CD4-positive, alpha-beta memory T cell (primary cell): ENCODE results near the gene PLPPR2. TPM values are rescaled to one million over a fixed set of nuclear protein-coding genes. Genes with fewer than 3 reads are reported as not detected.
"Not testable (repeated sequence)": the region's sequence is repeated elsewhere in the genome, so short reads cannot be mapped to it uniquely, and the experiment has no call there.

Experiments
- CTCF ChIA-PET: fragments of 350-600 bp; sonication (Branson Sonifier 250); formaldehyde crosslinking; loops from one replicate; lab custom pipeline; 2021; ENCODE audit warnings: inconsistent platforms; ENCODE audit not compliant: partially characterized antibody; lab: Charles Lee
- POLR2A ChIA-PET: fragments of 350-600 bp; sonication (Branson Sonifier 250); formaldehyde crosslinking; loops from one replicate; lab custom pipeline; 2021; ENCODE audit not compliant: partially characterized antibody; lab: Charles Lee
- DNase-seq, 5 donors: peaks; one replicate each; pipeline versions ENCODE4 v3.0.0 to v3.0.0-alpha.2; 2020 to 2022; ENCODE audit warnings: mixed read lengths in 1 of 5
- H3K27ac ChIP-seq: one replicate; pipeline ENCODE4 v1.7.0; 2013; ENCODE audit warnings: low read depth, low read length
- H3K27me3 ChIP-seq: 2 replicates; pipeline ENCODE4 v1.7.0; 2013; ENCODE audit warnings: mild to moderate bottlenecking, low read length, moderate library complexity; ENCODE audit not compliant: insufficient read depth
- H3K36me3 ChIP-seq: 2 replicates; pipeline ENCODE4 v1.7.0; 2013; ENCODE audit warnings: mild to moderate bottlenecking, low read length, moderate library complexity; ENCODE audit not compliant: insufficient read depth
- H3K4me1 ChIP-seq: 2 replicates; pipeline ENCODE4 v1.7.0; 2013; ENCODE audit warnings: mild to moderate bottlenecking, low read length, moderate library complexity; ENCODE audit not compliant: insufficient read depth
- H3K4me3 ChIP-seq, 2 donors: one replicate each; pipeline ENCODE4 v1.7.0; 2013; ENCODE audit warnings: low read length in 2 of 2, mild to moderate bottlenecking in 1 of 2
- H3K9me3 ChIP-seq, 2 donors: one replicate each; pipeline ENCODE4 v1.7.0; 2013; ENCODE audit warnings: low read length in 2 of 2, control low read depth in 1 of 2; ENCODE audit not compliant: control insufficient read depth in 1 of 2
- H3K27ac Mint-ChIP-seq, 7 donors: one replicate each; pipeline ENCODE4 v1.8.0; 2020 to 2021; ENCODE audit warnings: mixed read lengths in 7 of 7, mild to moderate bottlenecking in 6 of 7, inconsistent platforms in 3 of 7, moderate library complexity in 3 of 7
- H3K27me3 Mint-ChIP-seq, 2 donors: one replicate each; pipeline ENCODE4 v1.8.0; 2020 to 2021; ENCODE audit warnings: mixed read lengths in 2 of 2
- H3K36me3 Mint-ChIP-seq, 2 donors: one replicate each; pipeline ENCODE4 v1.8.0; 2020 to 2021; ENCODE audit warnings: mixed read lengths in 2 of 2, inconsistent platforms in 1 of 2, mild to moderate bottlenecking in 1 of 2
- H3K4me1 Mint-ChIP-seq, 4 donors: one replicate each; pipeline ENCODE4 v1.8.0; 2020 to 2021; ENCODE audit warnings: mixed read lengths in 4 of 4, mild to moderate bottlenecking in 1 of 4
- H3K4me3 Mint-ChIP-seq, 8 donors: one replicate each; pipeline ENCODE4 v1.8.0; 2020 to 2021; ENCODE audit warnings: mixed read lengths in 8 of 8, mild to moderate bottlenecking in 7 of 8, moderate library complexity in 6 of 8, inconsistent platforms in 3 of 8
- H3K9me3 Mint-ChIP-seq, 8 donors: one replicate each; pipeline ENCODE4 v1.8.0; 2020 to 2021; ENCODE audit warnings: mixed read lengths in 8 of 8, mild to moderate bottlenecking in 5 of 8, inconsistent platforms in 3 of 8, moderate library complexity in 1 of 8
- intact Hi-C: fragments of 100-400 bp; cut with micrococcal nuclease; formaldehyde crosslinking; loops from one replicate; pipeline ENCODE4 v1.15.1; 2023
- polyA plus RNA-seq, 2 donors: library from polyadenylated mRNA; unstranded; fragments of 300-500 nt; fragmentation: Illumina TruSeq; gene quantifications; one replicate each; pipeline ENCODE4 v1.2.3, GENCODE V29; 2021
- total RNA-seq, 2 experiments: library from RNA; stranded (reverse); gene quantifications; one replicate each; pipeline ENCODE4 v1.2.3, GENCODE V29; 2021

PLPPR2 gene
- total and polyA plus RNA-seq, 4 experiments from 2014 or later: 0.16 to 12.2 (median 6.0) TPM

DNA sequence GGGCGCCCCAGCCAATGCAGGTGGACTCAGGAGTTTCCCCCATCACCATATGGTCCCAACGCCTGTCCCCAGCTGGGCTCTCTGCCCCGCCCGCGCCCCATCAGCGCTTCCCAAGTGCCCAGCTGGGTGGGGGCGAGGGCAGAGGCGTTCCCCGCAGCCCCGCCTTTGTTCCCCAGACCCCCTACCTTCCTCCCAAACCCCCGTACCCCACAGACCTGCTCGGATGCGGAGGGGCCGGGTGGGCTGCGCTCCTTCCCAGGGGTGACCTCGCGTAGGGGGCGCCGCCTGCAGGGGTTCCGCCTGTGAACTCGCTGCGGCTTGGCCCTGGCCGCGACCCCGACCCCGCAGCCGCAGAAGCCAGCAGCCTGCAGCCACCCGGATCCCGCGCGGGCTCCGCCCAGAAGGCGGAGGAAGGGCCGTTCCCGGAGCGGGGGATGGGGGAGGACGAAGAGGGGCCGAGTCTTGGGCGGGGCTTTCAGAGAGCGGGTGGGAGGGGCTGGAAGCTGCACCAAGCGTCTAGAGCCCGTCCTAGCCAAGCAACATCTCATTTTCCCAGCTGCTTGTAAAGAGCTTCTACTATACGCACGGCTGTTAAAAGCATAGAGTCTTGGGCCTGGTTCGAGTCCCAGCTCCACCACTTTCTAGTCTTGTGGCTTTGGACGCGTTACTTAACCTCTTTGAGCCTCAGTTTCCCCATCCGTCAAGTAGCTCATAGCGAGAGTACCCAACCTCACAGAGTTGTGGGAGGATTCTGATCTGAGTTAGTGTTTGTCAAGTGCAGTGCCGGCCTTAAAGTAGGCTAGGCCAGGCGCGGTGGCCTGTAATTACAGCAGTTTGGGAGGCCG is 15.8 kb upstream of the PLPPR2 start, which contains the start of gene RAB3D:
Gene RAB3D, minus strand, starts transcription at position 404 of the 845 bp plus-strand sequence. CDS start 2,258 bp downstream, outside the sequence.
- intact Hi-C loops: no loop called here
- Mint-ChIP-seq H3K27me3 (no peaks in the 10 kb centered on the region), H3K9me3 (peaks cover 0 to 2% (median 0%) of the 10 kb centered on the region in 8 donors), H3K4me3 (peak within 1 kb of the TSS; percentile 76 to 87 (median 82)), H3K4me1 (peaks cover 16 to 35% (median 27%) of the 10 kb centered on the region in 4 donors), H3K36me3 (peaks cover 14 to 17% of the 10 kb centered on the region in 2 donors), H3K27ac (peak within 1 kb of the TSS; percentile 3 to 88 (median 71))
- Histone ChIP-seq H3K4me1 (peaks cover 30% of the 10 kb centered on the region), H3K9me3 (no peaks in the 10 kb centered on the region), H3K27me3 (no peaks in the 10 kb centered on the region), H3K36me3 (no peaks in the 10 kb centered on the region), H3K4me3 (peak within 1 kb of the TSS; percentile 44 to 54), H3K27ac (peak within 1 kb of the TSS; percentile 33)
- CTCF ChIA-PET: interaction anchor here (1.0 to 1.4 kb wide), 3 partner anchors 15 to 143 kb away, joined by 3 to 5 read pairs (median 5); no protein-coding TSS in a partner anchor
- DNase-seq: peak; percentile 52 to 73 (median 57)
- POLR2A ChIA-PET: interaction anchor here (1.0 to 2.1 kb wide), 5 partner anchors 18 to 44 kb away, joined by 3 to 22 read pairs (median 7); partner anchors contain the start of gene SWSAP1

DNA sequence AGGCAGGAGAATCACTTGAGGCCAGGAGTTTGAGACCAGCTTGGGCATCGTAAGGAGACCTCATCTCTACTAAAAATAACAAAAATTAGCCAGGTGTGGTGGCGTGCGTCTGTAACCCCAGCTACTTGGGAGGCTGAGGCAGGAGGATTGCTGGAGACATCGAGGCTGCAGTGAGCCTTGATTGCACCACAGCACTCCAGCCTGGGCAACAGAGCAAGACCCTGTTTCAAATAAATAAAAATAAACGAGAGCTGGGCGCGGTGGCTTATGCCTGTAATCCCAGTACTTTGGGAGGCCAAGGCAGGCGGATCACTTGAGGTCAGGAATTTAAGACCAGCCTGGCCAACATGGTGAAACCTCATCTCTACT is 15.1 kb upstream of the PLPPR2 start:
- peaks cover 12 to 15% of the 10 kb centered on the region in 2 donors for H3K36me3 Mint-ChIP-seq
- H3K27me3 Mint-ChIP-seq, H3K27me3 ChIP-seq, intact Hi-C loops, DNase-seq, H3K36me3 ChIP-seq, H3K9me3 ChIP-seq, H3K9me3 Mint-ChIP-seq: not testable (repeated sequence)
- H3K4me1 Mint-ChIP-seq: peaks cover 16 to 39% (median 29%) of the 10 kb centered on the region in 4 donors
- Histone ChIP-seq H3K4me1 (peaks cover 32% of the 10 kb centered on the region), H3K4me3 (peak overlapping the region in 1 of 2 donors; percentile 44), H3K27ac (peak overlapping the region; percentile 33)
- ChIA-PET POLR2A (interaction anchor here (1.5 to 2.1 kb wide), 3 partner anchors 34 to 41 kb away, joined by 7 to 22 read pairs (median 10); partner anchors contain the start of gene SWSAP1), CTCF (interaction anchor here (0.9 to 1.4 kb wide), 3 partner anchors 18 to 143 kb away, joined by 4 to 5 read pairs (median 5); no protein-coding TSS in a partner anchor)
- H3K27ac Mint-ChIP-seq: peak overlapping the region in 6 of 7 donors; percentile 3 to 77 (median 70)
- H3K4me3 Mint-ChIP-seq: peak overlapping the region; percentile 74 to 87 (median 79)

DNA sequence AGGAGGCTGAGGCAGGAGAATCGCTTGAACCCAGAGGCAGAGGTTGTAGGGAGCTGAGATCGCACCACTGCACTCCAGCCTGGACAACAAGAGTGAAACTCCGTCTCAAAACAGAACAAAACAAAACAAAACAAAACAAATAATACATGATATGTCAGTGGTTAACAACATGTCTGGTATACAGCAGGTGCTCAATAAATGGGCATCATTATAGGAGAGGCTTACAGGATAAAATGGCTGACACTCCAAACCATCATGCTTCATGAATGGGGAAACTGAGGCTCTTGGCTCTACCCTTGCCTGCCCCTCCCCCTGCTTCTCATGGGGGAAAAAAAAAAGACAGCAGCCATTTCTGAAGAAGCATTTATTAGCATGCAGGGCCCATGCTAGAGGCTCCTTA is 12.8 kb upstream of the PLPPR2 start:
- intact Hi-C loops: no loop called here
- H3K36me3 Mint-ChIP-seq: peaks cover 0 to 7% of the 10 kb centered on the region in 2 donors
- Histone ChIP-seq H3K27me3 (no peaks in the 10 kb centered on the region), H3K27ac (no peak overlapping the region), H3K4me3 (no peak overlapping the region), H3K36me3 (no peaks in the 10 kb centered on the region), H3K9me3 (no peaks in the 10 kb centered on the region), H3K4me1 (peaks cover 42% of the 10 kb centered on the region)
- ChIA-PET CTCF (no interaction called here), POLR2A (interaction anchor here (6.2 kb wide), 1 partner anchor 32 kb away, joined by 54 read pairs; the partner anchor contains the start of gene SWSAP1)
- peaks cover 28 to 56% (median 43%) of the 10 kb centered on the region in 4 donors for H3K4me1 Mint-ChIP-seq
- peaks cover 0 to 2% (median 0%) of the 10 kb centered on the region in 8 donors for H3K9me3 Mint-ChIP-seq
- peak overlapping the region in 3 of 8 donors; percentile 6 to 67 (median 20) for H3K4me3 Mint-ChIP-seq
- no peaks in the 10 kb centered on the region for H3K27me3 Mint-ChIP-seq
- H3K27ac Mint-ChIP-seq: peak overlapping the region in 1 of 7 donors; percentile 9
- no peak for DNase-seq

DNA sequence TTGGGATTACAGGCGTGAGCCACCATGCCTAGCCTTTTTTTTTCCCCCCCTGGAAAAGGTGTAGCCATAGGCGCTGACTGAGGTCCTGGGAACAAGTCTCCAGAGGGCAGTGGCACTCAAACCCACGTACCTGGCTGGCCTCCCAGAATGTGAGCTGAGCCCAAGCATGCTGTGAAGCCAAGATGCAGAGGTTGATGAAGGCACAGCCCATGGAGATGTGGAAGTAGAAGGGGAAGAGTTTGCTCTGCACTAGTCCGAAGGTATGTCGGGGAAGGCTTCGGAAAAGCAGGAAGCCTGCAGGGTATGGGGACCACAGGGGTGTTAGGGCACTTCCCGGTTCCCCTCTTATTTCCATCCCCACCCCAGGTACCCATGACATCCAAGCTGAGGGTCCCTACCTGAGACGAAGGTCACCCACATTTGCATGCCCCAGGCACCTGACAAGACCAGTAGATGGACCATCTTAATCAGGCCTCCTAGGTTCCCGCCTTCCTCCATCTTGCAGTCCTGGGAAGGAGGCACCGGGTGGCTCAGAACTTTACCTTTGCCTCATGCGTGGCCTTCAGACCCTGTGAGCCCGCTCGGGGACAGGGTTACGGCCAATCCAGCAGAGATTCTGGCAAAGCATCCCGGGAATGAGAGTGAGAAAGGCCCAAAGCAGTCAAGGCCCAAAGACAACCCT is 10.0 kb upstream of the PLPPR2 start:
- CTCF ChIA-PET: interaction anchor here (0.7 to 2.3 kb wide), 4 partner anchors 30 to 355 kb away, joined by 5 to 12 read pairs (median 6); partner anchors contain the start of gene SWSAP1
- Mint-ChIP-seq H3K4me3 (peak overlapping the region; percentile 95 to 98 (median 97)), H3K27me3 (no peaks in the 10 kb centered on the region), H3K36me3 (peaks cover 5 to 7% of the 10 kb centered on the region in 2 donors), H3K9me3 (peaks cover 0 to 6% (median 0%) of the 10 kb centered on the region in 8 donors), H3K27ac (peak overlapping the region; percentile 80 to 98 (median 95)), H3K4me1 (peaks cover 17 to 32% (median 25%) of the 10 kb centered on the region in 4 donors)
- no peak for DNase-seq
- intact Hi-C loops: no loop called here
- Histone ChIP-seq H3K27ac (peak overlapping the region; percentile 88), H3K4me1 (peaks cover 17% of the 10 kb centered on the region), H3K4me3 (peak overlapping the region; percentile 92 to 96), H3K9me3 (no peaks in the 10 kb centered on the region), H3K27me3 (no peaks in the 10 kb centered on the region), H3K36me3 (no peaks in the 10 kb centered on the region)
- POLR2A ChIA-PET: interaction anchor here (0.9 to 6.2 kb wide), 6 partner anchors 29 to 510 kb away, joined by 3 to 54 read pairs (median 5); partner anchors contain the start of genes EPOR, SWSAP1 and TMED1

DNA sequence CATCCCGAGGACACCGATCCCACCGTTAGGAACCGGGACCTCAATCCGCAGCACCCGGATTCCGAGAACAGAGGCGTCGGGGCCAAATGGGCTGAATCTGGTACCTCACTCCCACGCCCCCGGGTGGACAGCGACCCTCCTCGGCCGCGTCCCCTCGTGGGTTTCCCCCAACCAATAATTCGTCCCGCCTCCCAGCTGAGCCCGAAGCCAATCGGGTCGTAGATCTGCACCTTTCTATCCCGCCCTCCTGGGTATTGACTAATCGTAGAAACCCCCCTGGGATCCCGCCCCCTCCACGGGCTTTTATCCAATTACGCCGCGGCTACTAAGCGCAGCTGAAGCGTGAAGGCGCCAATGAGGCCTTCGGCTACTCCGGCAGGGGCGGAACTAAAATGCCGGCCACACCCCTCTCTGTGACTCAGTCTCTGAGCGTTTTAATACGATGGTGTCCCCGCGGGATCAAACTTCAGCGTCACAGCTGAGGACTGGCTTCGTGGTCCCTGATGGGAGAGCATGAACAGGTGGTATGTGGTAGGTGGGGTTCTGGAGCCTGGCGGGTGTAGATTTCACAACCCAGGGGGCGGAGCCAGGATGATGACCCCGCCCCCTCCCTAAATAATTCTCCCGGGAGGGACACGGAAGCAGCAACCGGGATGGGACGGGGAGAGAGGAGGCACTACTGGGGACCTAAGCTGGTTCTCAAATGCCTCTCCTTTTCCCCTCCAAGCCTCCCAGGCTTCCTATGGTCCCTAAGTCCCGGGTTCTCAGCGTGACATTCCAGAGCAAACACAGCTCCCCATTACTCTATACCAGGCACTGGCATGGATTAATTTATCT is 8.9 kb upstream of the PLPPR2 start, which contains the start of the genes CCDC159 and TMEM205:
Gene CCDC159, plus strand, starts transcription at position 416 of the 837 bp plus-strand sequence. Its CDS starts 88 bp downstream, at position 504.
Gene TMEM205, minus strand, starts transcription at position 165 of the 837 bp plus-strand sequence. CDS start 649 bp downstream, outside the sequence.
- H3K27me3 Mint-ChIP-seq: no peaks in the 10 kb centered on the region
- intact Hi-C loops: loop anchor here (1.0 kb wide), 3 partner anchors 28 to 89 kb away; partner anchors contain the start of genes ODAD3, PRKCSH and SWSAP1
- no peaks in the 10 kb centered on the region for H3K36me3 ChIP-seq
- no peaks in the 10 kb centered on the region for H3K27me3 ChIP-seq
- H3K4me1 ChIP-seq: peaks cover 17% of the 10 kb centered on the region
- ChIA-PET POLR2A (interaction anchor here (0.9 to 6.2 kb wide), 13 partner anchors 18 to 511 kb away, joined by 3 to 54 read pairs (median 4); partner anchors contain the start of genes ELOF1, EPOR, SWSAP1 and TMED1), CTCF (interaction anchor here (2.1 to 2.3 kb wide), 2 partner anchors 29 to 35 kb away, joined by 6 to 12 read pairs; partner anchors contain the start of gene SWSAP1)
- H3K4me1 Mint-ChIP-seq: peaks cover 17 to 32% (median 25%) of the 10 kb centered on the region in 4 donors
- peak within 1 kb of the TSS; percentile 92 to 96 for H3K4me3 ChIP-seq
- peak within 1 kb of the TSS; percentile 80 to 98 (median 95) for H3K27ac Mint-ChIP-seq
- peaks cover 0 to 6% (median 0%) of the 10 kb centered on the region in 8 donors for H3K9me3 Mint-ChIP-seq
- H3K27ac ChIP-seq: peak within 1 kb of the TSS; percentile 88
- H3K4me3 Mint-ChIP-seq: peak within 1 kb of the TSS; percentile 95 to 98 (median 97)
- peaks cover 5 to 7% of the 10 kb centered on the region in 2 donors for H3K36me3 Mint-ChIP-seq
- H3K9me3 ChIP-seq: no peaks in the 10 kb centered on the region
- DNase-seq: peak; percentile 97 to 100 (median 99)
